NCI-H1694 (cell line): ENCODE measurements around the gene ZAP70.

Experiments
- DNase-seq: peaks from one replicate; lab custom pipeline; 2025; lab: John Stamatoyannopoulos, UW

The ZAP70 gene

DNA sequence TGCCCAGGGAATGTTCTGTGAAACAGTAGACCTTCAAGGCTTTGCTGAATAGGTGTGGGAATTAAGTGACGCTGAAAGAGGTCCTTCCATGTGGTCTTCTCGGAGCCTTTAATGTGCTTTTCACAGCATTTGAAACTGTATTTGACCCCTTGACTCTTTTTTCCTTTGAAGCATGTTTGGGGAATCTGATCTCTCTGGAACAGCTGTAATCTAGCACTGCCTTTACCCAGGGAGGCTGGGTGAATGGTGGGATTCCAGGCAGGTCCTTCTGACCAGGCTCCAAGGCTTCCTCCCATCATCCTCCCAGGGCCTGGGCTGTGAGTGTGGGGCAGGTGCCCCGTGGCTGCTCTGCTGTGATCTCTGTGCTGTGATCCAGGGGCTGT is 4.2 kb downstream of the ZAP70 start:
- no peak for DNase-seq

DNA sequence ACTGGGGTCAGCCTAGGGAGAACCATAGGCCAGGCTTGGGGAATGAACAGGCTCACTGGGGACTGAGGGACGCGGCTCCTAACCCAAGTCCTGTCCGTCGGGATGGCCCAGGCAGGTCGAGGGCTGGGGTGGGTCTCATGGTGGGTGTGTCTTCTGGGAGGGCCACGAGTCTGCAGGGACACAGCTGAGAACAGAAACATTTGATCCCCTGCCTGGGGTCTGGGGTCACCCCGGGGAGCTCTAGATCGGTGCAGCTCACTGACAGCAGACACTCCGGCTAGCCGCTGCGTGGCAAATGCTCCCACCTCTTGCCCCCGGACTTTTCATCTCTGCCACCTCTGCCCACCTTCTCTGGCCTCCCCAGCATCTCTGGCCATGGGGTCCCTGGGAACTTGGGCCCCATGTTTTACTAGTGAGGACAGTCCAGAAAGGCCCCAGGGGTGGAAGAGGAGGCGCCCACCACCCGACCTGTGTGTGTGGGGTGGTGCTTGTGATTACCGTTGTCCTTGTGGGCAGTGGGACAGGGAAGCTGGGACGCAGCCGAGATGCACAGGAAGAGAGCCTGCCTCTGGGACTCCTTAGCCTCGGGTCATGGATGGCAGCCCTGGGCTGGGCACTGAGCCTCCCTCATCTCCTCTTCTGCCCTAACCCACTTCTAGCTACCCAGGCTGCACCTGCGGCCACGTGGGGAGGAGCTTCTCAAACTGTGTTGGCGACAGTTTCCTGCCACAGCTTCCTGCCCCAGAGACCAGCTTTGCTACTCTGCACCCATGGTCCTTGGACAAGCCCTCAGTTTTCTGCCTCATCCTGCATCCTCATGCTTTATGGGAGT is 4.9 kb downstream of the ZAP70 start:
- no peak for DNase-seq

- DNase-seq, result no peak
Measured at GRCh38 chr2:97718942-97719341, 5.6 kb downstream of the ZAP70 start.

GRCh38 chr2:97719362-97720155 is 6.2 kb downstream of the ZAP70 start:
- DNase-seq, result no peak

GRCh38 chr2:97720746-97721145 is 7.4 kb downstream of the ZAP70 start:
- DNase-seq, result no peak

DNA sequence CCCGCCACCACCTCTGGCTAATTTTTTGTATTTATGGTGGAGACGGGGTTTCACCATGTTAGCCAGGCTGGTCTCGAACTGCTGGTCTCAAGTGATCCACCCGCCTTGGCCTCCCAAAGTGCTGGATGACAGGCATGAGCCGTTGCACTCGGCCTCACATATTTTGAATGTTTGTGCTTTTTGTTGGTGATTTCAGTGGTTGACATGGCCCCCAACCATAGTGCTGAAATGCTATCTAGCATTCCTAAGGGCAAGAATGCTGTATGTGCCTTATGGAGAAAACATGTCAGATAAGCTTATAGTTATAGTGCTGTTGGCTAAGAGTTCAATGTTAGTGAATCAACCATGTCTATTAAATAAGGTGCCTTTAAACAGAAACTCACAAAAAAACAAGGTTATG is 8.9 kb downstream of the ZAP70 start:
- DNase-seq, result no peak

DNA sequence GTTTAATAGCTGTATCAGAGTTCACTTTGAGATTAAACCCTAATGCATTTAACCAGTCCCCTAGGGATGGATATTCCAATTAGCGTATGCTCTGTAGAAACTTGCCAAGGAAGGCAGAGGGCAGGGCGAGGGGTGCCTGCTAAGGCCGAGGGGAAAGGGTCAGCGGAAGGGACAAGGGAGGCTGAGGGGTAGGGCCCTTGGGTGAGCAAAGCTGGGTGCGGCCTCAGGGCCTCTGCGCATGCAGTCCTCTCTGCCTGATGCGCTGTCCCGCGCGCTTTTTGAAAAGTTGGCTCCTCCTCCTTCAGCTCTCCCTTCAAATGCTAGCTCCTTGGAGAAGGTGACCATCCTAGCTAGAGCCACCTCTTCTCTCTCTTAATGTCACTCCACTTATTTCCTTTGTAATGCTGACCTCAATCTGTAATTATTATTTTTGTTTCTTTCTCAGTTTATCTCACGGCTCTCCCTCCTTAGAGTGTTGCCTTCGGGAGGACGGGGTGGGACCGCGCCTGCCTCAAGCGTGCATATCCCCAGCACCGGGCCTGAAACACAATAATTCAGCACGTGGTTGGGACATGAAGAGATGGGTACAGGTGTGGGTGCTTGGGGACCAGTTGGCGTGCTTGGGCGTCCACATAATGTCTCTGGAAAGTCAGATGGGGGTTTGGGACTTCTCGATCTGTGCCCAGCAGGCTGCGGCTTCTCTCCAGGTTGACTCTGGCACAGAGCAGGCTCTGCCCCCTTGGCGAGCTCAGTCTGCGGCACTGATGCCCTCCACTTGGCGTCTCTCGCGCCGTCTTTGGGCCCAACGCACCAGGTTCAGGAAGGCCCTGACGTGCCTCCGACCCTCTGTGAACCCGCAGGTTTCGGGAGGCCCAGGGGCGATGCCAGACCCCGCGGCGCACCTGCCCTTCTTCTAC is 10.0 kb downstream of the ZAP70 start:
- DNase-seq, result no peak

DNA sequence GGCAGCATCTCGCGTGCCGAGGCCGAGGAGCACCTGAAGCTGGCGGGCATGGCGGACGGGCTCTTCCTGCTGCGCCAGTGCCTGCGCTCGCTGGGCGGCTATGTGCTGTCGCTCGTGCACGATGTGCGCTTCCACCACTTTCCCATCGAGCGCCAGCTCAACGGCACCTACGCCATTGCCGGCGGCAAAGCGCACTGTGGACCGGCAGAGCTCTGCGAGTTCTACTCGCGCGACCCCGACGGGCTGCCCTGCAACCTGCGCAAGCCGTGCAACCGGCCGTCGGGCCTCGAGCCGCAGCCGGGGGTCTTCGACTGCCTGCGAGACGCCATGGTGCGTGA is 10.7 kb downstream of the ZAP70 start:
- no peak for DNase-seq

- DNase-seq, result no peak
Measured at GRCh38 chr2:97724501-97724900, 11.1 kb downstream of the ZAP70 start.

DNA sequence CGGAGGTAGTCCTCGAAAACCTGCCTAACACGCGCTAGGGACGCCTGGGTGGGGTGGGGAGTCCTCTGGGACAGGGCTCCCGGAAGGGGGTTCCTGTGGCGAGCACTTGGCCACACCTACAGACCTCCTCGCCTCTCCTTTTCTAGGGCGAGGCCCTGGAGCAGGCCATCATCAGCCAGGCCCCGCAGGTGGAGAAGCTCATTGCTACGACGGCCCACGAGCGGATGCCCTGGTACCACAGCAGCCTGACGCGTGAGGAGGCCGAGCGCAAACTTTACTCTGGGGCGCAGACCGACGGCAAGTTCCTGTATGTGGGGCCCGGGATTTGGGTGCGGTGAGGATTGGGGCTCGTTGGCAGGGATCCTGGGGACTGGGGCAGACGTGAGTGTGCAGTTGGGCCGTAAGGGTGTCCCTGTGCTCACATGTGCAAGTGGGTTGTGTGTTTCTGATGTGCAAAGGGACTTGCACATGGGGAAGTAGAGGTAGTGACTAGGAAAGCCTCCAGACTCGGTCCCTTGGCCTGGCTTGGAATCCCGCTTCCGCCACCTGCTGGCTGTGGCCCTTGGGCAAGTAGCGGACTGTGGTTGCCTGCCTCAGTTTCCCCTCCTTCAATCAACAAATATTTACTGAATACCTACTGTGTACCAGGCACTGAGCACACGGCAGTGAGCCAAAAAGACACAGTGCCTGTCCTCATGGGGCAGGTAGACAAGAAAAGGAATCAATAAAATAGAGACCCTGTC is 11.7 kb downstream of the ZAP70 start:
- no peak for DNase-seq

GRCh38 chr2:97726261-97727064 is 13.1 kb downstream of the ZAP70 start:
- DNase-seq, result no peak

DNA sequence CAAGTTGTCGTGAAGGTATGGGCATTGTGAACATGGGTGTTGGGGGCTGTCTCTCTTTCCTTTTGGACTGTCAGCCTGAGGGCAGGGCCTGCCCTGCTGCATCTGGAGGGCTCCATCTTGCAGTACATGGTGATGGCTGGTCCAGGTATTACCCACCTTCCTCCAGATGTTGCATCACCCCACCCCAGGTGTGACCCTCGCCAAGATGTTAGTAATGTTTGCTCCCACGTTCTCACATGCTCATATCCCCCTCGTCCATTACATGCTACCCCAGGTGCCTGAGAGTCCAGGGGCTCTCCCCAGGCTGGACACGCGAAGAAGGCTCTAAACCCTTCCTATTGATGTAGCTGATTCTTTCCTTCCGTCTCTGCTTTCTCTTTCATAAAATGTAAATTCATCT is 13.9 kb downstream of the ZAP70 start:
- no peak for DNase-seq

- DNase-seq, result no peak
Measured at GRCh38 chr2:97728091-97728731, 14.8 kb downstream of the ZAP70 start.

- no peak for DNase-seq
Measured at GRCh38 chr2:97730245-97730644, 16.9 kb downstream of the ZAP70 start.

DNA sequence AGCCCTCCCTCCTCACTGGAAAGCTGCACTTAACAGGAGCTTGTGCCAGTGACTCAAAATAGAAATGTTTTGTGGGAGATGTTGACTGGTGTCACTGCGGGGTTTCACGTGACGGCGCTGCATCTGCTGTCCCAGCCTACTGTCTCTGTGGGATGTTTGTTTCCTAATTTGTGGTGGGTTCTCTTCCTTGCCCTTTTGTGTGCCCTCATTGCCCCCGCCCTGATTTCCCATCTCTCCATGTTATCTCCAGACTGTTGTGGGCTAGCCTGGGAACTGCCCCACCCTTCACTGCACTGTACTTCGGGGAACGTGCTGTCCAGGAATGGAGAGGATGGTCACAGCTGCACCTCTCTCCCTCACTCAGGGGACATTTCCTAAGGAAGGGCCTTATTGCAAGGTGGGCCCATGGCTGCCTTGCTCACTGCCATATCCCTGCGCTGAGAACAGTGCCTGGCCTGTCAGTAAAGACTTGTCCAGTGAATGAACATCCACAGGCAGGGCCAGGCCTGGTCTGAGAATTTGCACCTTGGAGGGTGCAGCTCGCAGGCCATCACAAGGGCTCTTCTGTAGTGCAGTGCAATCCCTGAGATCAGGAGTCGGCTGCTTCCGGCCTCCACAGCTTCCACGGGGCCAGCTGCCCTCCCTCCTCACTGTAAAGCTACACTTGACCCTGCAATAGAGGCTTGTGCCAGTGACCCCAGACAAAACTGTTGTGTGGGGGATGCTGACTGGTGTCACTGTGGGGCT is 18.1 kb downstream of the ZAP70 start:
- DNase-seq, result no peak

DNA sequence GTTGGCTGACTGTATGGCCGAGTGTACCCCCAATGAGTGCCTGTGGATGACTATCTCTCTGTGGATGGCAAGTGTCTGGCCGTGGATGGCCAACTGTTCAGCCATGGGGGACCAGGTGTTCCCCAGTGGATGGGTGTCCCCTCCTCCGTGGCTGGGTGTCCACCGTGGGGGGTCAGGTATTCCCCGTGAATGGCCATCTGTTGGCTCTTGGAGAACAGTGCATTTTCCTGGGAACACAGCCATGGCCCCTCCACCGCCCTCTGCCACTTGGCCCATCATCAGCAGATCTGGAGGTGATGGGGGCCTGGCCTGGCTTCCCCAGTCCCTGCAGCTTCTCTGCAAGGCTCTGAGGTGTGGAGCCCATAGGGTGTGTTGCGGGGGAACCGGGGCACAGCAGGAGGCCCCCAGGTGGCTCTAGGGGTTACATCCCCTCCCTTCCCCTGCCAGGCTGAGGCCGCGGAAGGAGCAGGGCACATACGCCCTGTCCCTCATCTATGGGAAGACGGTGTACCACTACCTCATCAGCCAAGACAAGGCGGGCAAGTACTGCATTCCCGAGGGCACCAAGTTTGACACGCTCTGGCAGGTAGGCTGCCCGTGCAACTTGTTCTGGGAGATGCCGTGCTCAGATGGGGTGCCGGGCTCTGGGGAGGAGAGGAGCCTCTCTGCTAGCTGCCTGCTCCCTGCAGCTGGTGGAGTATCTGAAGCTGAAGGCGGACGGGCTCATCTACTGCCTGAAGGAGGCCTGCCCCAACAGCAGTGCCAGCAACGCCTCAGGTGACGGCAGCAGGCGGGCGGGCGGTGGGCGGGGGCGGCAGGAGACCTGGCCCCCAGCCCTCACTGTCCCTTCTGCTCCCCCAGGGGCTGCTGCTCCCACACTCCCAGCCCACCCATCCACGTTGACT is 19.3 kb downstream of the ZAP70 start:
- no peak for DNase-seq

DNA sequence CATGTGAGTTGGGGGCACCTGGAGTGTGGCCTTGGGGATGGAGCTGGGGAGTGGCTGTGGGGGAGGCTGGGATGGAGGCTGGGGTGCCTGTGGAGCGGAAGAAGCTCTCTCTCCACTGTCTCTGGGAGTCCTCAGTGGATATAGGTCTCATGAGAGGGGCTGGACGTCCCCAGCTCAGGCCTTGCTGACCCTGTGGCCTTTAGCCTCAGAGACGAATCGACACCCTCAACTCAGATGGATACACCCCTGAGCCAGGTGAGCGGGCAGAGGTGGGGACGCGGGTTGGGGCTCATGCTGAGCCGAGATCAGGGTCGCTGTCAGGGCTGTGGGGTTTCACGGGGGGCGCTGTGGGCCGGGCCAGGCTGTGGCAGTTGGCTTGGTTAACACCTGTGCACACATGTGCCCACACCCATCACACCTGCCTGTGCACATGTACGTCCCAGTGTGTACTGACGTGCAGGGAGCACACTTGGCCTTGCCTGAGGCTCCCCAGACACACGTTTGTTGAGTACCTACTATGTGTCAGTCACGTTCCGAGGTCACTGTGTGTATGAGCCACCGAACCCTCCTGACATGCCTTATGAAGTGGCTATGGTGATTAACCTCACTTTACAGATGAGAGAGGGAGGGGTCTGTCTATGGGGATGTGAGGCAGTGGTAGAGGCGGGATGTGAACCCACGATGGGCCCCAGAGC is 20.1 kb downstream of the ZAP70 start:
- no peak for DNase-seq
